Measurements from ENCODE around the gene EID2. TPM values are rescaled to one million over a fixed set of nuclear protein-coding genes. Genes with fewer than 3 reads are reported as not detected.
A peak's percentile ranks its signal among the peaks of the same experiment; 100 is the strongest.

EID2 gene
- total RNA-seq, 1 experiment from 2014 or later = 25.2 TPM

DNA sequence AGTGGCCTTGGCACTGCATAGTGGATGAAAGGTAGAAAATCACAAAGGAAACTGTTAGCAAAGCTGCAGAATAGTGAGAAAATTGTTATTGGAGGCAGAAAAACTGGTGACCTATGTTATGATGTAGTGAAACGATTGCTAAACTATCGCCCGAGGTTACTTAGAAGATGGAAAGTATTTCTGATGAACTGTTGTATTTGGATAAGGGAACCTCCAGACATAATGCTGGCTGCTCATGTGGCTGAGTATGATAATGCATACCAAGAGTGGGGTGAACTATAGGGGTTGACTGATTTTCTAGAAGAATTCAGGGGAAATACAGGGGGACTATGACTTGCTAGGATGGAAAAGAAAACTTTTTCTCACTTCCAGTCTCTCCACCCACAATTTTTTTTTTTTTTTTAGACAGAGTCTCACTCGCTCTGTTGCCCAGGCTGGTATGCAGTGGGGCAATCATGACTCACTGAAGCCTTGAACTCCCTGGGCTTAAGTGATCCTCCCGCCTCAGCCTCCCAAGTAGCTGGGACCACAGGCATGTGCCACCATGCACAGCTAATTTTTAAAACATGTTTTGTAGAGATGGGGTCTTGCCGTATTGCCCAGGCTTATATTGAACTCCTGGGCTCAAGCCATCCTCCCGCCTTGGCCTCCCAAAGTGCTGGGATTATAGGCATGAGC, 4.4 kb upstream of the EID2 start:
- no TSS peak for BruUV-seq (replicated peaks)
- no peak for DNase-seq (ENCODE audit: low spot score)
- H3K4me1 ChIP-seq (ENCODE audit: insufficient read depth, low read length, poor library complexity, severe bottlenecking) = peaks cover 10% of the 10 kb centered on the region
- intact Hi-C loops (cut with micrococcal nuclease; ENCODE audit: unreplicated experiment) = no loop called here
- ChIA-PET CTCF (no interaction called here), POLR2A (ENCODE audit: low non-redundant PET) (no interaction called here)
- H3K27ac ChIP-seq (ENCODE audit: low read depth, low read length, poor library complexity, severe bottlenecking) = no peak overlapping the region
- peaks cover 10% of the 10 kb centered on the region for H3K27me3 ChIP-seq (replicated peaks; ENCODE audit: insufficient read depth, low read depth, low read length, poor library complexity)
- H3K4me3 ChIP-seq (ENCODE audit: low read depth, low read length, poor library complexity, severe bottlenecking) = no peak overlapping the region
- H3K9me3 ChIP-seq (ENCODE audit: low read depth, low read length, poor library complexity, severe bottlenecking) = no peaks in the 10 kb centered on the region
- no peaks in the 10 kb centered on the region for H3K36me3 ChIP-seq (ENCODE audit: insufficient read depth, low read length, poor library complexity, severe bottlenecking)
- no peak for TF ChIP-seq CTCF (conservative IDR thresholded peaks at IDR 0.05; ENCODE audit: low read depth, low read length)
- TF ChIP-seq EZH2 (IDR thresholded peaks at IDR 0.05; ENCODE audit: borderline replicate concordance, low read depth, low read length, poor library complexity, severe bottlenecking) = no peak

GRCh38 chr19:39543477-39543857, 3.5 kb upstream of the EID2 start:
- Histone ChIP-seq H3K4me1 (ENCODE audit: insufficient read depth, low read length, poor library complexity, severe bottlenecking) (peaks cover 10% of the 10 kb centered on the region), H3K36me3 (ENCODE audit: insufficient read depth, low read length, poor library complexity, severe bottlenecking) (no peaks in the 10 kb centered on the region), H3K4me3 (ENCODE audit: low read depth, low read length, poor library complexity, severe bottlenecking) (no peak overlapping the region), H3K9me3 (ENCODE audit: low read depth, low read length, poor library complexity, severe bottlenecking) (no peaks in the 10 kb centered on the region), H3K27ac (ENCODE audit: low read depth, low read length, poor library complexity, severe bottlenecking) (no peak overlapping the region), H3K27me3 (replicated peaks; ENCODE audit: insufficient read depth, low read depth, low read length, poor library complexity) (peaks cover 10% of the 10 kb centered on the region)
- ChIA-PET CTCF (no interaction called here), POLR2A (ENCODE audit: low non-redundant PET) (no interaction called here)
- BruUV-seq (replicated peaks) = no TSS peak
- TF ChIP-seq CTCF (conservative IDR thresholded peaks at IDR 0.05; ENCODE audit: low read depth, low read length) (no peak), EZH2 (IDR thresholded peaks at IDR 0.05; ENCODE audit: borderline replicate concordance, low read depth, low read length, poor library complexity, severe bottlenecking) (no peak)
- intact Hi-C loops (cut with micrococcal nuclease; ENCODE audit: unreplicated experiment) = no loop called here
- DNase-seq (ENCODE audit: low spot score) = no peak

DNA sequence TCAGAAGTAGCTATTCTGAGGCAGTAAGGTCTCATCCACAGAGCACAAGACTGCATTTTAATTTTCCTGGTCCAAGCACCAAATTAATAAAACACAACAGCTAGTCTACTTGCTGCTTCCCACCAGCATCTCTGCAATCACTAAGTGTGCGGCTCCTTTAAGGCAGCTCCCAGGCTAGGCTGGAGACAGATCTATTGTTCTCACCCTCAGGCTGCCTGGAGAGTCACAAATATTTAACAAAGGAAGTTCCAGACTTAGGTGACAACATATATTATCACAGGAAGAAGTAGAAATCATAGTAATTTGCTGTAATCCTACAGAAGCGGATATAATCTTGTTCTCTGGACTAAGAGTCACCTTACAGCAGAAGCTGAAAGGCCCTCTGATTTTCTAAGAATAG, 2.2 kb upstream of the EID2 start:
- TF ChIP-seq EZH2 (IDR thresholded peaks at IDR 0.05; ENCODE audit: borderline replicate concordance, low read depth, low read length, poor library complexity, severe bottlenecking) (no peak), CTCF (conservative IDR thresholded peaks at IDR 0.05; ENCODE audit: low read depth, low read length) (no peak)
- H3K9me3 ChIP-seq (ENCODE audit: low read depth, low read length, poor library complexity, severe bottlenecking) = no peaks in the 10 kb centered on the region
- peaks cover 10% of the 10 kb centered on the region for H3K4me1 ChIP-seq (ENCODE audit: insufficient read depth, low read length, poor library complexity, severe bottlenecking)
- H3K4me3 ChIP-seq (ENCODE audit: low read depth, low read length, poor library complexity, severe bottlenecking) = no peak overlapping the region
- POLR2A ChIA-PET (ENCODE audit: low non-redundant PET) = no interaction called here
- BruUV-seq (replicated peaks) = no TSS peak
- H3K27me3 ChIP-seq (replicated peaks; ENCODE audit: insufficient read depth, low read depth, low read length, poor library complexity) = peaks cover 10% of the 10 kb centered on the region
- CTCF ChIA-PET = interaction anchor here (0.7 kb wide), 1 partner anchor 45 kb away, joined by 3 read pairs; no protein-coding TSS in a partner anchor
- intact Hi-C loops (cut with micrococcal nuclease; ENCODE audit: unreplicated experiment) = no loop called here
- H3K36me3 ChIP-seq (ENCODE audit: insufficient read depth, low read length, poor library complexity, severe bottlenecking) = no peaks in the 10 kb centered on the region
- H3K27ac ChIP-seq (ENCODE audit: low read depth, low read length, poor library complexity, severe bottlenecking) = no peak overlapping the region
- peak; percentile 35 for DNase-seq (ENCODE audit: low spot score)

Measured in A673 (cell line).